ENCODE measurements around the gene ERC2.

ERC2 gene

GRCh38 chr3:56294286-56294685 lies 174.0 kb downstream of the ERC2 start:
- H3K4me3 ChIP-seq (ENCODE audit: low read length), result no peak overlapping the region
- DNase-seq (ENCODE audit: low read depth), result peak; percentile 18
- TF ChIP-seq, protein P1, sequence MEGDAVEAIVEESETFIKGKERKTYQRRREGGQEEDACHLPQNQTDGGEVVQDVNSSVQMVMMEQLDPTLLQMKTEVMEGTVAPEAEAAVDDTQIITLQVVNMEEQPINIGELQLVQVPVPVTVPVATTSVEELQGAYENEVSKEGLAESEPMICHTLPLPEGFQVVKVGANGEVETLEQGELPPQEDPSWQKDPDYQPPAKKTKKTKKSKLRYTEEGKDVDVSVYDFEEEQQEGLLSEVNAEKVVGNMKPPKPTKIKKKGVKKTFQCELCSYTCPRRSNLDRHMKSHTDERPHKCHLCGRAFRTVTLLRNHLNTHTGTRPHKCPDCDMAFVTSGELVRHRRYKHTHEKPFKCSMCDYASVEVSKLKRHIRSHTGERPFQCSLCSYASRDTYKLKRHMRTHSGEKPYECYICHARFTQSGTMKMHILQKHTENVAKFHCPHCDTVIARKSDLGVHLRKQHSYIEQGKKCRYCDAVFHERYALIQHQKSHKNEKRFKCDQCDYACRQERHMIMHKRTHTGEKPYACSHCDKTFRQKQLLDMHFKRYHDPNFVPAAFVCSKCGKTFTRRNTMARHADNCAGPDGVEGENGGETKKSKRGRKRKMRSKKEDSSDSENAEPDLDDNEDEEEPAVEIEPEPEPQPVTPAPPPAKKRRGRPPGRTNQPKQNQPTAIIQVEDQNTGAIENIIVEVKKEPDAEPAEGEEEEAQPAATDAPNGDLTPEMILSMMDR (conservative IDR thresholded peaks at IDR 0.05; ENCODE audit: low read length), result no peak

- H3K4me3 ChIP-seq (ENCODE audit: low read length), result no peak overlapping the region
- TF ChIP-seq, protein P1 (conservative IDR thresholded peaks at IDR 0.05; ENCODE audit: low read length), result no peak
- peak; percentile 29 for DNase-seq (ENCODE audit: low read depth)
Measured at GRCh38 chr3:56291953-56292352, 176.3 kb downstream of the ERC2 start.

- H3K4me3 ChIP-seq (ENCODE audit: low read length), result no peak overlapping the region
- DNase-seq (ENCODE audit: low read depth), result peak; percentile 42
- TF ChIP-seq, protein P1 (conservative IDR thresholded peaks at IDR 0.05; ENCODE audit: low read length), result no peak
Measured at GRCh38 chr3:56291244-56291680, 177.0 kb downstream of the ERC2 start.

DNA sequence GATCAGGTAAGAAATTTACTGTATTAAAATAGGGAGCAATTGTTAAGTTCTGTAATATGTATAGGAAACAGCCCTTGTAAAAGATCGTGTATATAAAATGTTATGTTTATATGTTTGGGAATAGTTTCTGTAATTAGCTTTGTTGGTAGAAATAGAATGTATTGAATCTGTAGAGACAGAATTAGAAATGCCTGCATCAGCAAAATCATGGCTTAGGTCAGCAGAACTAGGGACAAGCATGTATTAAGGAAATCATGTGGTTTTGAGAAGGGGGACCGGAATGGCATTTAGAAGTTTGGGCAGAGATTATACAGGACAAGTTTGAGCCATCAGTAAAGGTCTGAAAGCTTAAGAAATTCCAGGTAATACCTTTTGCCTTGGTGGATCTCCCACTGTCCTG lies 177.9 kb downstream of the ERC2 start:
- no peak for DNase-seq (ENCODE audit: low read depth)
- TF ChIP-seq, protein P1 (conservative IDR thresholded peaks at IDR 0.05; ENCODE audit: low read length), result no peak
- H3K4me3 ChIP-seq (ENCODE audit: low read length), result no peak overlapping the region

DNA sequence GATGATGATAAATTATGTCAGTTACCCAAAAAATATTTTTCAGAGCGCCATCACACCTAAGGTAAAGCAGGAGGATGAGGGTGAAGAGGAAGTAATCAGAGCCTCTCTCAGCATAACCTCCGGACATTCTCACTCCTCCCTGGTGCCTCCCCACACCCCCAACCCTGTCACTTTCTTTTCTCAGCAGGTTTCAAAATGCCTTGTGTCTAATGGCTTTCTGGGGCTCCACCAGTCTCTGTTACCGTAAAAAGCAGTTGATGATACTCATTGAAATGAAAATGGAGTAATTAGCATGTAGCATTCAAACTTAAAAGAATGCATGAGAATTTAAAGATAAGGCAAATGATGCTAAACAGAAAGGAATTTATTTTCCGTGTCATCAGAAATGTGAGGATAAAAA lies 180.0 kb downstream of the ERC2 start:
- no peak for DNase-seq (ENCODE audit: low read depth)
- TF ChIP-seq, protein P1 (conservative IDR thresholded peaks at IDR 0.05; ENCODE audit: low read length), result no peak

GRCh38 chr3:56282341-56282740 lies 185.9 kb downstream of the ERC2 start:
- TF ChIP-seq, protein P1 (conservative IDR thresholded peaks at IDR 0.05; ENCODE audit: low read length), result no peak
- DNase-seq (ENCODE audit: low read depth), result no peak
- no peak overlapping the region for H3K4me3 ChIP-seq (ENCODE audit: low read length)

More for the DNA sequence above, 180.0 kb downstream of the ERC2 start:
- no peak overlapping the region for H3K4me3 ChIP-seq (ENCODE audit: low read length)

DNA sequence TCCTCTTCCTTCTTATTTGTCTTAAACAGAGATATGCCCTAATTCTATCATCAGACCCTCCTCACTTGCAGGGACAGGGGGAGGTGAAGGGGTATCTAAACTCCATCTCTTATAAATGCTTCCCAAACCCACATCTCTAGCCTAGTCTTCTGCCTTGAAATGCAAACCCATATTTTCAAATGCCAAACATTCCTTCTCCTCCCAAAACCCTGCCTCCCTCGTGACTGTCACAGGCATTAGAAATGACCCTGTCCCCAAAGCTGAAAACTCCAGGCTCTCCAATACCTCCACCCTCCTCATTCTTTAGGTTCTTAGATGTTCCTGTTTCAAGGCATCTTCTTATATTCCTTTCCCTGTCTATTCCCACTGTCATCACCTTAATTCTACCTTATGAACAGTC lies 191.0 kb downstream of the ERC2 start:
- H3K4me3 ChIP-seq (ENCODE audit: low read length), result no peak overlapping the region
- TF ChIP-seq, protein P1 (conservative IDR thresholded peaks at IDR 0.05; ENCODE audit: low read length), result no peak
- no peak for DNase-seq (ENCODE audit: low read depth)
